IMR-90 (cell line): ENCODE data around the gene SGCE. TPM values are rescaled to one million over a fixed set of nuclear protein-coding genes. Genes with fewer than 3 reads are reported as not detected.

Source experiments
- ATAC-seq: fragments of 200-7000 bp; cut with Tn5 transposase; 2 replicates; pipeline ENCODE4 v1.9.1; 2020; ENCODE audit warnings: low read depth, mild to moderate bottlenecking, moderate library complexity
- BruUV-seq: library from RNA; stranded (reverse); fragments of 400-500 nt; replicated peaks from 2 replicates; lab custom pipeline; 2021; lab: Mats Ljungman, UMichigan
- CTCF ChIA-PET: fragments of 300-600 bp; formaldehyde crosslinking; extraction: SDS; loops from one replicate; lab custom pipeline; 2021; ENCODE audit warnings: antibody characterized with exemption; lab: Yijun Ruan, JAX
- POLR2A ChIA-PET: fragments of 300-600 bp; sonication (Branson Sonifier 250); formaldehyde crosslinking; loops from one replicate; lab custom pipeline; 2022; ENCODE audit warnings: antibody characterized with exemption; ENCODE audit not compliant: unreplicated experiment; lab: Charles Lee
- DNase-seq: peaks from one replicate; pipeline ENCODE4 v3.0.0; 2013
- H2AFZ ChIP-seq: replicated peaks from 2 replicates; pipeline ENCODE3; 2013; ENCODE audit warnings: low read length, mild to moderate bottlenecking; ENCODE audit not compliant: poor library complexity
- H2AK5ac ChIP-seq: 2 replicates; pipeline ENCODE4 v1.6.1; 2013; ENCODE audit warnings: low read depth, low read length, inconsistent platforms
- H2AK9ac ChIP-seq: replicated peaks from 2 replicates; pipeline ENCODE3; 2013; ENCODE audit warnings: mild to moderate bottlenecking, low read depth, low read length, moderate library complexity; ENCODE audit not compliant: poor library complexity
- H2BK120ac ChIP-seq: 2 replicates; pipeline ENCODE4 v1.6.1; 2013; ENCODE audit warnings: low read depth, low read length, inconsistent platforms
- H2BK15ac ChIP-seq: 3 replicates; pipeline ENCODE4 v1.6.1; 2013; ENCODE audit warnings: low read depth, low read length, inconsistent platforms
- H2BK20ac ChIP-seq: 2 replicates; pipeline ENCODE4 v1.6.1; 2013; ENCODE audit warnings: low read depth, mild to moderate bottlenecking, inconsistent platforms, low read length, moderate library complexity
- H2BK5ac ChIP-seq: 2 replicates; pipeline ENCODE4 v1.6.1; 2013; ENCODE audit warnings: mild to moderate bottlenecking, low read depth, low read length, inconsistent platforms; ENCODE audit not compliant: poor library complexity, severe bottlenecking
- H3K14ac ChIP-seq: replicated peaks from 2 replicates; pipeline ENCODE4 v1.6.1; 2013; ENCODE audit warnings: low read depth, low read length, inconsistent platforms
- H3K18ac ChIP-seq: 2 replicates; pipeline ENCODE4 v1.6.1; 2013; ENCODE audit warnings: low read depth, low read length, control low read depth
- H3K23ac ChIP-seq: 2 replicates; pipeline ENCODE4 v1.6.1; 2013; ENCODE audit warnings: low read depth, low read length, inconsistent platforms
- H3K27ac ChIP-seq: 2 replicates; pipeline ENCODE4 v1.5.1; 2013; ENCODE audit warnings: mild to moderate bottlenecking, control low read depth, low read length; ENCODE audit not compliant: insufficient read depth
- H3K27me3 ChIP-seq: 2 replicates; pipeline ENCODE4 v1.6.1; 2013; ENCODE audit warnings: low read length; ENCODE audit not compliant: control insufficient read depth, insufficient read depth
- H3K36me3 ChIP-seq: 2 replicates; pipeline ENCODE4 v1.6.1; 2013; ENCODE audit warnings: low read length, mixed read lengths; ENCODE audit not compliant: control insufficient read depth, insufficient read depth
- H3K4ac ChIP-seq: 2 replicates; pipeline ENCODE4 v1.6.1; 2013; ENCODE audit warnings: low read depth, low read length, inconsistent platforms
- H3K4me1 ChIP-seq: 2 replicates; pipeline ENCODE4 v1.6.1; 2013; ENCODE audit warnings: low read length, mixed read lengths; ENCODE audit not compliant: control insufficient read depth, insufficient read depth
- H3K4me2 ChIP-seq: 2 replicates; pipeline ENCODE4 v1.6.1; 2013; ENCODE audit warnings: low read depth, mild to moderate bottlenecking, control low read depth, low read length, moderate library complexity
- H3K4me3 ChIP-seq: 2 replicates; pipeline ENCODE4 v1.5.1; 2013; ENCODE audit warnings: low read depth, mild to moderate bottlenecking, control low read depth, low read length, moderate library complexity; ENCODE audit not compliant: insufficient read depth
- H3K56ac ChIP-seq: 2 replicates; pipeline ENCODE4 v1.6.1; 2013; ENCODE audit warnings: low read length, inconsistent platforms; ENCODE audit not compliant: insufficient read depth; ENCODE audit errors: extremely low read depth
- H3K79me1 ChIP-seq, 2 experiments: 2 replicates each; pipeline ENCODE4 v1.6.1; 2013; ENCODE audit warnings: low read length in 2 of 2, inconsistent platforms in 1 of 2, low read depth in 1 of 2
- H3K9ac ChIP-seq: 2 replicates; pipeline ENCODE4 v1.6.1; 2013; ENCODE audit warnings: low read depth, low read length, control low read depth
- H3K9me1 ChIP-seq: 2 replicates; pipeline ENCODE4 v1.6.1; 2013; ENCODE audit warnings: low read length, inconsistent platforms; ENCODE audit not compliant: insufficient read depth
- H3K9me3 ChIP-seq: 2 replicates; pipeline ENCODE4 v1.6.1; 2013; ENCODE audit warnings: low read length; ENCODE audit not compliant: control insufficient read depth, insufficient read depth
- H4K20me1 ChIP-seq: 2 replicates; pipeline ENCODE4 v1.6.1; 2013; ENCODE audit warnings: low read length, inconsistent platforms; ENCODE audit not compliant: insufficient read depth
- H4K5ac ChIP-seq: 2 replicates; pipeline ENCODE4 v1.6.1; 2013; ENCODE audit warnings: mild to moderate bottlenecking, low read depth, low read length, control low read depth
- H4K8ac ChIP-seq, 2 experiments: 2 replicates each; pipeline ENCODE4 v1.6.1; 2013; ENCODE audit warnings: low read depth in 2 of 2, low read length in 2 of 2, control low read depth in 1 of 2, inconsistent platforms in 1 of 2
- H4K91ac ChIP-seq: 2 replicates; pipeline ENCODE4 v1.6.1; 2013; ENCODE audit warnings: low read depth, low read length, inconsistent platforms; ENCODE audit not compliant: insufficient read depth
- CHD1 ChIP-seq: IDR thresholded peaks from 2 replicates; pipeline ENCODE4 v1.6.1; 2012; ENCODE audit warnings: low read depth, low read length, improper control_type of control experiment
- FOS ChIP-seq: fragments of 150-350 bp; IDR thresholded peaks from 2 replicates; pipeline ENCODE4 v1.6.1; 2016; ENCODE audit warnings: low read depth, low read length
- MAFK ChIP-seq: IDR thresholded peaks from 2 replicates; pipeline ENCODE4 v1.6.1; 2012; ENCODE audit warnings: low read depth, low read length, improper control_type of control experiment
- MAZ ChIP-seq: IDR thresholded peaks from 2 replicates; pipeline ENCODE4 v1.6.1; 2012; ENCODE audit warnings: low read depth, mild to moderate bottlenecking, low read length, improper control_type of control experiment, moderate library complexity, borderline replicate concordance
- WGBS, 2 experiments: methylation state at CpG; one replicate each; pipeline versions ENCODE4 v1.1.5 to v1.1.7; 2013; ENCODE audit warnings: missing lambda C conversion rate in 2 of 2; ENCODE audit not compliant: insufficient read length in 1 of 2; ENCODE audit errors: extremely low coverage in 2 of 2; 5-methylcytosine and 5-hydroxymethylcytosine counted together
- dilution Hi-C: fragments of 300-500 bp; cut with HindIII; formaldehyde crosslinking; loops from one replicate; pipeline ENCODE4 v1.14.3; 2018; ENCODE audit warnings: low sequenced_read_pairs; ENCODE audit not compliant: unreplicated experiment
- in situ Hi-C: fragments of 300-500 bp; cut with MboI; formaldehyde crosslinking; loops from 3 replicates; pipeline ENCODE4 v1.14.3; 2019; ENCODE audit warnings: low sequenced_read_pairs, inconsistent platforms, mixed read lengths
- intact Hi-C: fragments of 100-400 bp; cut with micrococcal nuclease; formaldehyde crosslinking; loops from 2 replicates; pipeline ENCODE4 v1.10.0; 2022
- polyA plus RNA-seq, 3 experiments: library from polyadenylated mRNA; depleted of rRNA; stranded (reverse); fragments of >200 nt; gene quantifications; 2 replicates each; pipeline ENCODE4 v1.2.3, GENCODE V29; 2012; ENCODE audit warnings: low replicate concordance in 1 of 3
- total RNA-seq: library from RNA; depleted of rRNA; stranded (reverse); fragments of >200 nt; gene quantifications from 2 replicates; pipeline ENCODE4 v1.2.3, GENCODE V29; 2012
- TF ChIP-seq, protein P1 (sequence below): fragments of 150-350 bp; IDR thresholded peaks from 2 replicates; pipeline ENCODE4 v1.6.1; 2017; ENCODE audit warnings: mild to moderate bottlenecking, antibody characterized with exemption, low read length, low read depth

The SGCE gene
- total and polyA plus RNA-seq, 2 of the 4 experiments (the other 2 are of a cell fraction): 39.4 to 40.5 TPM

DNA sequence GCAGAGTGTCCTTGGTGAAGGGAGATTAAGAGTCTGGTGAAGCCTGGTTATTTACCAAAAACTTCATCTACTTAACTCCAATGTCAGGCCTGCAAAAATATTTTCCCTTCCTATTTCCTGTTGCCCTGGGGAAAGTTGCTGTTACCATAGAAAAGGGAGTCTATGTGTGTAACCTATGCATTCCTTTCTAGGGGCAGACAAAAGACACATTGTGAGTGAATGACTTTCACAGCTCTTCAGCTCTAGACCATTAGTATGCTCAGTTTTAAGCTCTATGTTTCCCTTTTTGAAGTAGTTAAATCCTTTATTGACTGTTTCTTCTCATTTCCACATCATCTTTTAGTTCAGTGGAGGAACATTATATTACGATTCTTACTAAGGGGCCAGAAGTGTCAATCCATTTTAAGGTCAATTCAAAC lies 45.6 kb upstream of the SGCE start:
- intact Hi-C loops: no loop called here
- Histone ChIP-seq H3K4me1 (peaks cover 1% of the 10 kb centered on the region), H4K20me1 (no peaks in the 10 kb centered on the region), H3K9me1 (no peaks in the 10 kb centered on the region; the same call in 1 of the 2 replicates), H4K91ac (no peak overlapping the region; the same call in 1 of the 2 replicates), H3K4me2 (no peak overlapping the region), H4K5ac (peak overlapping the region; percentile 74; the same call in 1 of the 2 replicates), H3K9ac (no peak overlapping the region), H4K8ac (peak overlapping the region in 1 of 2 experiments; percentile 33; a peak in 2 of 4 replicates), H2BK20ac (no peak overlapping the region), H2BK120ac (peak overlapping the region; percentile 54; the same call in 1 of the 2 replicates), H3K18ac (peak overlapping the region; percentile 73), H3K79me1 (no peaks in the 10 kb centered on the region), H3K9me3 (no peaks in the 10 kb centered on the region), H3K4ac (no peak overlapping the region; the same call in 1 of the 2 replicates), H2AK5ac (no peak overlapping the region), H3K14ac (no peak overlapping the region), H2AK9ac (no peak overlapping the region), H2AFZ (no peak overlapping the region), H3K56ac (no peak overlapping the region), H2BK5ac (peak overlapping the region; percentile 32), H3K27me3 (no peaks in the 10 kb centered on the region), H3K27ac (no peak overlapping the region), H3K4me3 (no peak overlapping the region), H2BK15ac (peak overlapping the region; percentile 1; the same call in 1 of the 3 replicates), H3K36me3 (no peaks in the 10 kb centered on the region), H3K23ac (no peak overlapping the region)
- no CpG with 5 or more reads among the region's 1 CpG for WGBS, 2 experiments
- ATAC-seq (peak; percentile 16; the same call in 1 of the 2 replicates), DNase-seq (peak; percentile 52)
- no peak for TF ChIP-seq MAZ
- TF ChIP-seq FOS: no peak
- no peak for TF ChIP-seq CHD1
- TF ChIP-seq MAFK: no peak
- TF ChIP-seq, protein P1, sequence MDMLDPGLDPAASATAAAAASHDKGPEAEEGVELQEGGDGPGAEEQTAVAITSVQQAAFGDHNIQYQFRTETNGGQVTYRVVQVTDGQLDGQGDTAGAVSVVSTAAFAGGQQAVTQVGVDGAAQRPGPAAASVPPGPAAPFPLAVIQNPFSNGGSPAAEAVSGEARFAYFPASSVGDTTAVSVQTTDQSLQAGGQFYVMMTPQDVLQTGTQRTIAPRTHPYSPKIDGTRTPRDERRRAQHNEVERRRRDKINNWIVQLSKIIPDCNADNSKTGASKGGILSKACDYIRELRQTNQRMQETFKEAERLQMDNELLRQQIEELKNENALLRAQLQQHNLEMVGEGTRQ: no peak
- POLR2A ChIA-PET: no interaction called here
- dilution Hi-C loops: no loop called here
- BruUV-seq: no TSS peak
- CTCF ChIA-PET: no interaction called here
- in situ Hi-C loops: no loop called here
